GM20431 (cell line): ENCODE data around the gene SLC41A1.
"Not testable (repeated sequence)": the region's sequence is repeated elsewhere in the genome, so short reads cannot be mapped to it uniquely, and the experiment has no call there.

Experiments
- in situ Hi-C: fragments of 300-500 bp; cut with MseI, MboI; formaldehyde crosslinking; loops from one replicate; pipeline ENCODE4 v1.15.0; 2020; ENCODE audit warnings: low sequenced_read_pairs; ENCODE audit not compliant: unreplicated experiment

The SLC41A1 gene

GRCh38 chr1:205812878-205813754, at the start of gene SLC41A1:
Gene SLC41A1, minus strand, starts transcription at chr1:205813198. Its CDS starts 2,757 bp downstream, at chr1:205810441.
- in situ Hi-C loops = no loop called here

- in situ Hi-C loops = no loop called here
Measured at GRCh38 chr1:205861540-205861939, 48.5 kb upstream of the SLC41A1 start.

GRCh38 chr1:205858141-205858961, 45.4 kb upstream of the SLC41A1 start:
- in situ Hi-C loops = no loop called here

- in situ Hi-C loops = not testable (repeated sequence)
Measured at GRCh38 chr1:205857501-205857900, 44.5 kb upstream of the SLC41A1 start.

GRCh38 chr1:205856433-205856832, 43.4 kb upstream of the SLC41A1 start:
- in situ Hi-C loops = no loop called here

- in situ Hi-C loops = no loop called here
Measured at GRCh38 chr1:205852969-205853368, 40.0 kb upstream of the SLC41A1 start.

- in situ Hi-C loops = no loop called here
Measured at GRCh38 chr1:205851993-205852392, 39.0 kb upstream of the SLC41A1 start.

- in situ Hi-C loops = no loop called here
Measured at GRCh38 chr1:205849619-205850355, 36.8 kb upstream of the SLC41A1 start, which contains the start of gene PM20D1. Gene PM20D1, minus strand, starts transcription at chr1:205850132. Its CDS starts 60 bp downstream, at chr1:205850072.

GRCh38 chr1:205843036-205843859, 30.2 kb upstream of the SLC41A1 start:
- in situ Hi-C loops = no loop called here

GRCh38 chr1:205842229-205842628, 29.2 kb upstream of the SLC41A1 start:
- in situ Hi-C loops = no loop called here

- in situ Hi-C loops = no loop called here
Measured at GRCh38 chr1:205840146-205840923, 27.3 kb upstream of the SLC41A1 start.

- in situ Hi-C loops = no loop called here
Measured at GRCh38 chr1:205837382-205837970, 24.5 kb upstream of the SLC41A1 start.

GRCh38 chr1:205834751-205835150, 21.8 kb upstream of the SLC41A1 start:
- in situ Hi-C loops = no loop called here

- in situ Hi-C loops = no loop called here
Measured at GRCh38 chr1:205832326-205832751, 19.3 kb upstream of the SLC41A1 start.

- in situ Hi-C loops = no loop called here
Measured at GRCh38 chr1:205827623-205828022, 14.6 kb upstream of the SLC41A1 start.

- in situ Hi-C loops = no loop called here
Measured at GRCh38 chr1:205826995-205827394, 14.0 kb upstream of the SLC41A1 start.

GRCh38 chr1:205826016-205826806, 13.2 kb upstream of the SLC41A1 start:
- in situ Hi-C loops = no loop called here
